H9 (cell line): ENCODE data around the gene NSD1. TPM values are rescaled to one million over a fixed set of nuclear protein-coding genes. Genes with fewer than 3 reads are reported as not detected.

Source experiments
- DNase-seq: peaks from one replicate; pipeline ENCODE4 v3.0.0-alpha.2; 2017
- H2AFZ ChIP-seq: one replicate; pipeline ENCODE4 v1.6.1; 2013; ENCODE audit warnings: mild to moderate bottlenecking, low read length, control low read depth, moderate library complexity
- H2AK5ac ChIP-seq: 2 replicates; pipeline ENCODE4 v1.6.1; 2013; ENCODE audit warnings: low read length, control low read depth, mixed read lengths; ENCODE audit not compliant: insufficient read length
- H2BK120ac ChIP-seq: one replicate; pipeline ENCODE4 v1.6.1; 2013; ENCODE audit warnings: low read depth, mild to moderate bottlenecking, low read length, control low read depth, inconsistent platforms; ENCODE audit not compliant: poor library complexity, severe bottlenecking
- H2BK12ac ChIP-seq: 2 replicates; pipeline ENCODE4 v1.6.1; 2013; ENCODE audit warnings: low read length, control low read depth, mixed read lengths, low read depth; ENCODE audit not compliant: insufficient read length
- H2BK15ac ChIP-seq: 2 replicates; pipeline ENCODE4 v1.6.1; 2013; ENCODE audit warnings: low read depth, low read length, control low read depth
- H2BK20ac ChIP-seq: one replicate; pipeline ENCODE4 v1.6.1; 2013; ENCODE audit warnings: low read depth, mild to moderate bottlenecking, low read length, control low read depth, inconsistent platforms; ENCODE audit not compliant: poor library complexity, severe bottlenecking
- H2BK5ac ChIP-seq: 2 replicates; pipeline ENCODE4 v1.6.1; 2013; ENCODE audit warnings: low read length, control low read depth, mixed read lengths; ENCODE audit not compliant: insufficient read length
- H3K14ac ChIP-seq: 2 replicates; pipeline ENCODE4 v1.6.1; 2013; ENCODE audit warnings: low read length, control low read depth; ENCODE audit not compliant: insufficient read depth
- H3K18ac ChIP-seq: 2 replicates; pipeline ENCODE4 v1.6.1; 2013; ENCODE audit warnings: low read depth, mild to moderate bottlenecking, mixed read lengths, low read length, control low read depth; ENCODE audit not compliant: insufficient read length
- H3K23ac ChIP-seq: 2 replicates; pipeline ENCODE4 v1.6.1; 2013; ENCODE audit warnings: low read length, control low read depth, mixed read lengths, low read depth; ENCODE audit not compliant: insufficient read length
- H3K23me2 ChIP-seq: 2 replicates; pipeline ENCODE4 v1.6.1; 2013; ENCODE audit warnings: low read depth, mild to moderate bottlenecking, mixed read lengths, low read length, control low read depth; ENCODE audit not compliant: insufficient read length, poor library complexity, severe bottlenecking
- H3K27ac ChIP-seq: 2 replicates; pipeline ENCODE4 v1.5.1; 2013; ENCODE audit warnings: low read length, control low read depth, mixed read lengths, low read depth; ENCODE audit not compliant: insufficient read length
- H3K27me3 ChIP-seq: 2 replicates; pipeline ENCODE4 v1.6.1; 2013; ENCODE audit warnings: low read length, control low read depth, inconsistent platforms; ENCODE audit not compliant: insufficient read depth
- H3K4ac ChIP-seq: 2 replicates; pipeline ENCODE4 v1.6.1; 2013; ENCODE audit warnings: low read depth, mild to moderate bottlenecking, control low read depth, inconsistent platforms, low read length, moderate library complexity
- H3K4me1 ChIP-seq: 2 replicates; pipeline ENCODE4 v1.6.1; 2013; ENCODE audit warnings: low read length, control low read depth, inconsistent platforms; ENCODE audit not compliant: insufficient read depth
- H3K4me2 ChIP-seq: 2 replicates; pipeline ENCODE4 v1.6.1; 2013; ENCODE audit warnings: low read length, control low read depth, mixed read lengths; ENCODE audit not compliant: insufficient read length, insufficient read depth
- H3K56ac ChIP-seq: 2 replicates; pipeline ENCODE4 v1.6.1; 2013; ENCODE audit warnings: low read depth, mild to moderate bottlenecking, mixed read lengths, low read length, control low read depth; ENCODE audit not compliant: insufficient read length
- H3K79me1 ChIP-seq: 2 replicates; pipeline ENCODE4 v1.6.1; 2013; ENCODE audit warnings: low read depth, mild to moderate bottlenecking, moderate library complexity, low read length, control low read depth, inconsistent platforms; ENCODE audit not compliant: insufficient read depth, poor library complexity, severe bottlenecking
- H3K79me2 ChIP-seq: 2 replicates; pipeline ENCODE4 v1.6.1; 2013; ENCODE audit warnings: low read length, control low read depth, inconsistent platforms; ENCODE audit not compliant: insufficient read depth
- H3K9ac ChIP-seq: 2 replicates; pipeline ENCODE4 v1.6.1; 2013; ENCODE audit warnings: low read length, control low read depth, mixed read lengths; ENCODE audit not compliant: insufficient read length; ENCODE audit errors: extremely low read depth
- H3K9me3 ChIP-seq: one replicate; pipeline ENCODE4 v1.6.1; 2013; ENCODE audit warnings: low read depth, low read length, inconsistent platforms; ENCODE audit not compliant: control insufficient read depth
- H3T11ph ChIP-seq: one replicate; pipeline ENCODE4 v1.6.1; 2013; ENCODE audit warnings: mild to moderate bottlenecking, low read length, control low read depth, inconsistent platforms
- H4K20me1 ChIP-seq: one replicate; pipeline ENCODE4 v1.6.1; 2013; ENCODE audit not compliant: control insufficient read depth, insufficient read length, insufficient read depth
- H4K5ac ChIP-seq: 2 replicates; pipeline ENCODE4 v1.6.1; 2013; ENCODE audit warnings: low read depth, mild to moderate bottlenecking, mixed read lengths, low read length, control low read depth; ENCODE audit not compliant: insufficient read length
- H4K8ac ChIP-seq: replicated peaks from 2 replicates; pipeline ENCODE4 v1.6.1; 2013; ENCODE audit warnings: low read length, control low read depth, mixed read lengths, low read depth; ENCODE audit not compliant: insufficient read length
- H4K91ac ChIP-seq: 2 replicates; pipeline ENCODE4 v1.6.1; 2013; ENCODE audit warnings: low read depth, mild to moderate bottlenecking, moderate library complexity, mixed read lengths, low read length, control low read depth; ENCODE audit not compliant: insufficient read length
- H3K27ac Mint-ChIP-seq, 3 experiments: 2 replicates in 2 of 3; 3 replicates in 1 of 3; pipeline ENCODE4 v1.8.0; 2020 to 2021; ENCODE audit warnings: mixed read lengths in 3 of 3, mild to moderate bottlenecking in 1 of 3, moderate library complexity in 1 of 3
- H3K27me3 Mint-ChIP-seq: 2 replicates; pipeline ENCODE4 v1.8.0; 2021; ENCODE audit warnings: low read depth, mild to moderate bottlenecking, moderate library complexity, mixed read lengths
- H3K36me3 Mint-ChIP-seq, 3 experiments: 2 replicates in 2 of 3; 3 replicates in 1 of 3; pipeline ENCODE4 v1.8.0; 2020 to 2021; ENCODE audit warnings: low read depth in 3 of 3, mixed read lengths in 3 of 3; ENCODE audit not compliant: insufficient read depth in 1 of 3
- H3K4me1 Mint-ChIP-seq, 2 experiments: 2 replicates each; pipeline ENCODE4 v1.8.0; 2020; ENCODE audit warnings: mixed read lengths in 2 of 2
- H3K4me3 Mint-ChIP-seq, 2 experiments: 2 replicates in 1 of 2; 3 replicates in 1 of 2; pipeline ENCODE4 v1.8.0; 2020 to 2021; ENCODE audit warnings: mild to moderate bottlenecking in 2 of 2, mixed read lengths in 2 of 2, moderate library complexity in 1 of 2
- H3K9me3 Mint-ChIP-seq, 2 experiments: 2 replicates in 1 of 2; 3 replicates in 1 of 2; pipeline ENCODE4 v1.8.0; 2020; ENCODE audit warnings: mild to moderate bottlenecking in 2 of 2, mixed read lengths in 2 of 2, moderate library complexity in 1 of 2
- WGBS: extraction: QIAGEN DNeasy Blood & Tissue Kit; methylation state at CpG from one replicate; pipeline ENCODE4 v1.1.7; 2013; ENCODE audit warnings: missing lambda C conversion rate, low lambda C conversion rate, mixed read lengths; ENCODE audit not compliant: insufficient read length; ENCODE audit errors: extremely low coverage; 5-methylcytosine and 5-hydroxymethylcytosine counted together
- total RNA-seq: library from RNA; stranded (reverse); gene quantifications from 2 replicates; pipeline ENCODE4 v1.2.1, GENCODE V29; 2021
- TF ChIP-seq, protein P1 (sequence below): fragments of 200-600 bp; sonication (generic); conservative IDR thresholded peaks from 3 replicates; pipeline ENCODE4 v1.8.0; 2021; ENCODE audit warnings: antibody characterized with exemption, mild to moderate bottlenecking

The NSD1 gene
- total RNA-seq, 1 experiment from 2014 or later, result 213 TPM

DNA sequence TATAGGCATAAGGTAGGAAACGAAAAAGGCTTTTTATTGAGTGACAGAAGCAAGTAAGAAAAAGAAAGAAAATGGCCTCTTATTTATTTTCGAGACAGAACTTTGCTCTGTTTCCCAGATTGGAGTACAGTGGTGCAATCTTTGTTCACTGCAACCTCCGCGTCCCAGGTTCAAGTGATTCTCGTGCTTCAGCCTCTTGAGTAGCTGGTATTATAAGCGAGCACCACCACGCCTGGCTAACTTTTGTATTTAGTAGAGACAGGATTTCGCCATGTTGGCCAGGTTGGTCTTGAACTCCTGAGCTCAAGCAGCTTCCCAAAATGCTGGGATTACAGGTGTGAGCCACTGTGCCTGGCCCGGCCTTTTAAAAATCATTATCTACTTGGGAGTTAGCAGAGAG lies 70.7 kb downstream of the NSD1 start:
- H2BK12ac ChIP-seq, result no peak overlapping the region
- TF ChIP-seq, protein P1, sequence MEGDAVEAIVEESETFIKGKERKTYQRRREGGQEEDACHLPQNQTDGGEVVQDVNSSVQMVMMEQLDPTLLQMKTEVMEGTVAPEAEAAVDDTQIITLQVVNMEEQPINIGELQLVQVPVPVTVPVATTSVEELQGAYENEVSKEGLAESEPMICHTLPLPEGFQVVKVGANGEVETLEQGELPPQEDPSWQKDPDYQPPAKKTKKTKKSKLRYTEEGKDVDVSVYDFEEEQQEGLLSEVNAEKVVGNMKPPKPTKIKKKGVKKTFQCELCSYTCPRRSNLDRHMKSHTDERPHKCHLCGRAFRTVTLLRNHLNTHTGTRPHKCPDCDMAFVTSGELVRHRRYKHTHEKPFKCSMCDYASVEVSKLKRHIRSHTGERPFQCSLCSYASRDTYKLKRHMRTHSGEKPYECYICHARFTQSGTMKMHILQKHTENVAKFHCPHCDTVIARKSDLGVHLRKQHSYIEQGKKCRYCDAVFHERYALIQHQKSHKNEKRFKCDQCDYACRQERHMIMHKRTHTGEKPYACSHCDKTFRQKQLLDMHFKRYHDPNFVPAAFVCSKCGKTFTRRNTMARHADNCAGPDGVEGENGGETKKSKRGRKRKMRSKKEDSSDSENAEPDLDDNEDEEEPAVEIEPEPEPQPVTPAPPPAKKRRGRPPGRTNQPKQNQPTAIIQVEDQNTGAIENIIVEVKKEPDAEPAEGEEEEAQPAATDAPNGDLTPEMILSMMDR, result no peak
- no peaks in the 10 kb centered on the region for H3K4me1 ChIP-seq
- no peaks in the 10 kb centered on the region for H3K4me1 Mint-ChIP-seq
- no peak overlapping the region for H4K91ac ChIP-seq
- no peak for DNase-seq
- H3K27me3 Mint-ChIP-seq, result no peaks in the 10 kb centered on the region
- no peaks in the 10 kb centered on the region for H3K9me3 ChIP-seq
- no peak overlapping the region for H4K5ac ChIP-seq
- no peaks in the 10 kb centered on the region for H3K79me2 ChIP-seq
- H3K9ac ChIP-seq, result no peak overlapping the region
- no peak overlapping the region for H2AFZ ChIP-seq
- H2AK5ac ChIP-seq, result no peak overlapping the region
- H3K9me3 Mint-ChIP-seq, result no peaks in the 10 kb centered on the region
- peaks cover 8% of the 10 kb centered on the region for H3K79me1 ChIP-seq
- H3K23ac ChIP-seq, result no peak overlapping the region
- no peak overlapping the region for H3K4ac ChIP-seq
- no peak overlapping the region for H2BK5ac ChIP-seq
- H2BK15ac ChIP-seq, result no peak overlapping the region
- H3K27ac Mint-ChIP-seq, result peak overlapping the region in 1 of 3 experiments; percentile 60; a peak in 2 of 7 replicates
- no peak overlapping the region for H3K4me2 ChIP-seq
- H2BK20ac ChIP-seq, result no peak overlapping the region
- no peak overlapping the region for H3K14ac ChIP-seq
- no peak overlapping the region for H3T11ph ChIP-seq
- H2BK120ac ChIP-seq, result no peak overlapping the region
- no peak overlapping the region for H3K27ac ChIP-seq
- no peak overlapping the region for H3K18ac ChIP-seq
- no peaks in the 10 kb centered on the region for H3K27me3 ChIP-seq
- H3K23me2 ChIP-seq, result no peaks in the 10 kb centered on the region
- WGBS, result no CpG with 5 or more reads among the region's 9 CpGs
- no peak overlapping the region for H4K8ac ChIP-seq
- H3K36me3 Mint-ChIP-seq, result peaks cover 24 to 76% (median 75%) of the 10 kb centered on the region in 3 experiments; a peak in 6 of 7 replicates
- no peak overlapping the region for H3K56ac ChIP-seq
- no peaks in the 10 kb centered on the region for H4K20me1 ChIP-seq
- H3K4me3 Mint-ChIP-seq, result no peak overlapping the region
